Body of pancreas (tissue), 4 donors: ENCODE measurements around the gene OR52E4.

Experiments
- POLR2A ChIP-seq, 3 donors: fragments of 450-650 bp; IDR thresholded peaks; one replicate each; pipeline ENCODE4 v1.6.1; 2016; ENCODE audit warnings: antibody characterized with exemption in 3 of 3, mild to moderate bottlenecking in 2 of 3
- TF ChIP-seq, protein P1 (sequence below), 7 experiments: fragments of 450-650 bp in 4 of 7; fragments of 200-600 bp in 3 of 7; sonication (generic) in 3 of 7; IDR thresholded peaks; one replicate each; pipeline ENCODE4 v1.5.1; 2016 to 2019; ENCODE audit warnings: antibody characterized with exemption in 7 of 7

DNA sequence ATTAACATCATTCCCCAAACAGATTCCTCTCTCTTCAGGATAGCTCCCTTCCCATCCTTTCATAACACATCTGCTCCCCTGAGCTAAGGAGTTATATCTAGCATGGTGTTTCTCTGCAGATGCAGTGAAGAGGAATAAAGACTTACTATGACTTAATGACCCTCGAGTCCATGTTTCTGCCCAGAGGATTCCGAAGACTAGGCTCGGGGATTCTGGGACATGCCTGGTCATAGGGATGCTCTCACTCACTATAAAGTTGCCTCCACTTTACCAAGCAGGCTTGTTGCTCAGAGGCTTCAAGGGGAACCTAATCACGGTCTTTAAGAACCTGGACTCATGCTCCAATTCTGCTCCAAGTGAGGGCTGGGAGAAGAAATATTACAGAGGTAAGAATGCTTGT lies at the start of gene OR52E4:
- TF ChIP-seq, protein P1, sequence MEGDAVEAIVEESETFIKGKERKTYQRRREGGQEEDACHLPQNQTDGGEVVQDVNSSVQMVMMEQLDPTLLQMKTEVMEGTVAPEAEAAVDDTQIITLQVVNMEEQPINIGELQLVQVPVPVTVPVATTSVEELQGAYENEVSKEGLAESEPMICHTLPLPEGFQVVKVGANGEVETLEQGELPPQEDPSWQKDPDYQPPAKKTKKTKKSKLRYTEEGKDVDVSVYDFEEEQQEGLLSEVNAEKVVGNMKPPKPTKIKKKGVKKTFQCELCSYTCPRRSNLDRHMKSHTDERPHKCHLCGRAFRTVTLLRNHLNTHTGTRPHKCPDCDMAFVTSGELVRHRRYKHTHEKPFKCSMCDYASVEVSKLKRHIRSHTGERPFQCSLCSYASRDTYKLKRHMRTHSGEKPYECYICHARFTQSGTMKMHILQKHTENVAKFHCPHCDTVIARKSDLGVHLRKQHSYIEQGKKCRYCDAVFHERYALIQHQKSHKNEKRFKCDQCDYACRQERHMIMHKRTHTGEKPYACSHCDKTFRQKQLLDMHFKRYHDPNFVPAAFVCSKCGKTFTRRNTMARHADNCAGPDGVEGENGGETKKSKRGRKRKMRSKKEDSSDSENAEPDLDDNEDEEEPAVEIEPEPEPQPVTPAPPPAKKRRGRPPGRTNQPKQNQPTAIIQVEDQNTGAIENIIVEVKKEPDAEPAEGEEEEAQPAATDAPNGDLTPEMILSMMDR (IDR thresholded peaks at IDR 0.05), result no peak
- TF ChIP-seq POLR2A (IDR thresholded peaks at IDR 0.05), result no peak
